Measurements from ENCODE around the gene CYP17A1.
"Not testable (repeated sequence)": the region's sequence is repeated elsewhere in the genome, so short reads cannot be mapped to it uniquely, and the experiment has no call there.

CYP17A1 gene

DNA sequence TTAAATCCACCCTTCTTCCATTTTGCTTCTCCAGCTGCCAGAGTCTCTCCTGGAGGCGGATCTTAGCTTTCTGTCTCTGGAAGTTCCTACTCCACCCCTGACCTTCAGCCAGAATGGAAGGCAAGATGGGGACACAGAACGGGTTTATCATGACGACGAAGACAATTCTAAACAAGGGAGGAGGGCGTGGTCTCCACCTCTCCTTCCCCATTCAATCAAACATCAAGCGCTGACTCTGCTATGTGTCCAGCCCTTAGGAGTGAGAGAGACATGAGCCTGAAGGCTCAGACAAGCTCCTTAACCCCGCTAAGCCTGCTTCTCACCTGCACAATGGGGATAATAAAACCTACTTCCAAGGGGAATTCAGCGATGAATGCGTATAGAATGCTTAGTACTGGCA, 3.1 kb downstream of the CYP17A1 start:
- no peak for ATAC-seq

- no peak for ATAC-seq
Observed at GRCh38 chr10:102832987-102833386, 4.2 kb downstream of the CYP17A1 start.

GRCh38 chr10:102832248-102832647, 5.0 kb downstream of the CYP17A1 start:
- no peak for ATAC-seq

- ATAC-seq: no peak
Observed at GRCh38 chr10:102831322-102832071, 5.7 kb downstream of the CYP17A1 start.

DNA sequence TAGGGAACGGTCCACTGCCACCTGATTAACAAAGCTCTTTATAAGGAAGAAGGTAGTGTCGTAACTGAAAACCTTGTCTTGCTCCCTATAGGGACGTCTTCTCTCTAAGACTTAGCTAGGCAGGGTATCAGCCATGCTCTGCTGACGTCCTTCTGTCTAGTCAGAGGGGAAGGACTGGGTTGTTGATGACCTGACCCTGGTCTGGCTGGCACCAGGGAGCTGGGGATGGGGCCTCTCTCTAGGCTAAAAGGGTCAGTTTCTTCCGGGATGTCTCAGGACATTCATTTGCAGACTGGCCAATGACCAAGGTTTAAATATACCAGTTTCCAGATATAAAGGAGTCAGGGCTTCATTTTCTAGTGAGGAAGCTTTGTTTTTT, 9.6 kb downstream of the CYP17A1 start:
- no peak for ATAC-seq

DNA sequence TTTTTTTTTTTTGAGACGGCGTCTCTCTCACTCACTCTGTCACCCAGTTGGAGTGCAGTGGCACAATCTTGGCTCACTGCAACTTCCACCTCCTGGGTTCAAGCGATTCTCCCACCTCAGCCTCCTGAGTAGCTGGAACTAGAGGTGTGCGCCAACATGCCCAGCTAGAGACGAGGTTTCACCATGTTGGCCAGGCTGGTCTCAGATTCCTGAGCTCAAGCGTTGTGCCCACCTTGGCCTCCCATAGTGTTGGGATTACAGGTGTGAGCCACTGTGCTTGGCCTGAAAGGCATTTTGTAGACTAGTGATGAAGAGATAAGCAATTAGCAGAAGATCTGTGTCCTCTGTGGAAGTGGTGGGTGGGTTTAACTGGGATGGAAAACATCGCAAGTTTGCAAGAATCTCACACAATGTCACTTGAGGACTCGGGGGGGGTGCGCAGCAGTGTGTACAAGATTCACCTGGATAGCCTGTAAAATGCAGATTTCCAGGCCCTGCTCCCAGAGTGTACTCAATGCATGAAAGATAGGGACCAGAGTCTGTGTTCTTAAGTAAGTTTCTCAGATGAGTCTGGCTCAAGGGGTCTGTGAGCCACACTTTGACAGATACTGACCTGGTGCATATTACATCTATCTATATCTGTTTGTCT, 10.9 kb downstream of the CYP17A1 start:
- no peak for ATAC-seq

- no peak for ATAC-seq
Observed at GRCh38 chr10:102824664-102825063, 12.5 kb downstream of the CYP17A1 start.

GRCh38 chr10:102822222-102822621, 15.0 kb downstream of the CYP17A1 start:
- no peak for ATAC-seq

DNA sequence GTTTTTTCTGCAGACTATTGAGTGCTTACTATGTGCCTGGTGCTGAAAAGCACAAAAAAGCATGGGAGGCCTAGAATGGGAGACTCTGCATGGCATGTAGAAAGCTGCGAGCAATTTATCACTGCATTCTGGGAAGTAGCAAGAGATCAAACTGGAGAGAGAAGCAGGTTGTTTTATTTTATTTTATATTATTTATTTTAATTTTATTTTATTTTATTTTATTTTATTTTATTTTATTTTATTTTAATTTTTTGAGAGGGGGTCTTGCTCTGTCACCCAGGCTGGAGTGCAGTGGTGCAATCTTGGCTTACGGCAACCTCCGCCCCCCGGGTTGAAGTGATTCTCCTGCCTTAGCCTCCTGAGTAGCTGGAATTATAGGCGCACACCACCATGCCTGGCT, 17.2 kb downstream of the CYP17A1 start:
- not testable (repeated sequence) for ATAC-seq

DNA sequence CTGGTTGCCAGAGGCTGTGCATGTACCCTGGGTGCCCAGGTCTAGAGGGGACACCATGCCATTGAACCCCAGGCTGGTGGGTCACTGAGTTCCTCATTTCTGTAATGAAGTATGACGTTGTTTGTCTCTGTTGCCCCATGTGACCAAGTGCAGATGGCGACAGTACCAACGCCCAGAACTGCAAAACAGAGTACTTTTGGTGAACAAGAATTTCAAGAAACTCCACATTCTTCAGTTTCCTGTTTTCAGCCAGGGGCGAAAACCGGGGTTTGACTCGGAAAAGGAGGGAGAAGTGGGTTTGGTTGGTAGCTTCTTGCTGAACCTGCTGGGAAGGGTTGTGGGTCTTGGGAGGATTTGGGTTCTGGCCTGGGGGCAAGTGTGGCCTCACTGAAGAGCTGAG, 18.2 kb downstream of the CYP17A1 start:
- no peak for ATAC-seq

DNA sequence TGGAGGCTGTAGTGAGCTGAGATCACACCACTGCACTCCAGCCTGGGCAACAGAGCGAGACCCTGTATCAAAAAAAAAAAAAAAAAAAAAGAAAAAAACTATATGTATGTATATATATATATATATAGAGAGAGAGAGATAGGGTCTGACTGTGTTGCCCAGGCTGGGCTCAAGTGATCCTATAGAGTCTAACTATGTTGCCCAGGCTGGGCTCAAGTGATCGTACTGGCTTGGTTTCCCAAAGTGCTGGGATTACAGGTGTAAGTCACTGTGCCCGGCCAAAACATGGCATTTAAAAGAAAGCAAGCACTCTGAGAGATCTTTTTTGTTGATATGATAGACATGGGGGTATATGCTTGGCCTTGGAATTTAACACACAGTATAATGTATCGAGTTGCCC, 20.0 kb downstream of the CYP17A1 start:
- no peak for ATAC-seq

- no peak for ATAC-seq
Observed at GRCh38 chr10:102815790-102816549, 21.2 kb downstream of the CYP17A1 start.

- ATAC-seq: no peak
Observed at GRCh38 chr10:102814873-102815661, 22.1 kb downstream of the CYP17A1 start.

GRCh38 chr10:102814453-102814871, 22.8 kb downstream of the CYP17A1 start:
- no peak for ATAC-seq

- no peak for ATAC-seq
Observed at GRCh38 chr10:102813734-102814452, 23.3 kb downstream of the CYP17A1 start.

- no peak for ATAC-seq
Observed at GRCh38 chr10:102813017-102813541, 24.1 kb downstream of the CYP17A1 start.

- no peak for ATAC-seq
Observed at GRCh38 chr10:102812231-102812876, 24.9 kb downstream of the CYP17A1 start.

- no peak for ATAC-seq
Observed at GRCh38 chr10:102811346-102811745, 25.9 kb downstream of the CYP17A1 start.

DNA sequence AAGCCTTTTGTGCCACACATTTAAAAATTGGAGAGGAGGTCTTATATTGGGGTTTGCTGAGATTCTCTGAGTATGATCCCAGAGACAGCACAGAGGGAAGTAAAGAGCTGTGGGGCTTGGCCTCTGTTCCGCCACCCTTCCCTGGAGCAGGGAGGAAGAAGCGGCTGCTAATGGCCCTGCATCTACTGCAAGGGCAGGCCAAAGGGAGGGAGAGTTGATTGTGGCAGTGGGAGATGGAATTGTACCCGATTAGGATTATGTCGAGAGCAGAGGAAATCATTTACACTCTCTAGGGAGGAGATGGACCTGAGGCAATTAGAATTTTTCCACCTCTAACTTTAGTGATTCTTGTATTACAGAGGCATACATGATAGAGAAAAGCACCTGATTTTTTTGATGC, 28.8 kb downstream of the CYP17A1 start:
- no peak for ATAC-seq

DNA sequence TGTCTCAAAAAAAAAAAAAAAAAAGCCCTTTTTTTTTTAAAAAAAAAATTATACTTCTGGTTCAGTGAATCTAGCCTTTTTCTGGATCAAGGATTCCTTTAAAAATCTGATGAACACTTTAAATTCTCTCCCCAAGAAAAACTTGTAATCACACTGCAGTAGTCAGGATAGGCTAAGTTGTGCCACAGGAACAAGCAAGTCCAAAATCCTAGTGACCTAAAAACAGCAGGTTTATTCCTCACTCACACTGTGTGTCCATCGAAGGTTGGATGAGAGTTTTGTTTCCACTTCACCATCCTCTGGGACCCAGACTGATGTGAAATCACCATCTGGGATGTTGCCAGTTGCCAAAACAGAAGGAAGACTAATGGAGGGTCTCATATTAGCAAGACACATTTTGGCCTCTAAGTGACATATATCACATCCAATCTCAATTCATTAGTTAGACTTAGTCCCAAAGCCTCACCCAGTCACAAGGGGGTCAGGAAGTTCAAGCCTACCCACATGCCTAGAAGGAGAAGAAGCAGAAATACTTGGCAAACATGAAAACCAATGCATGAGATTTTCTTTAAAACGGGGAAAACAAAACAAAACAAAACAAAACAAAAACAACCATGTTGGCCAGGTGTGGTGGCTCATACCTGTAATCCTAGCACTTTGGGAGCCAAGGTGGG, 32.7 kb downstream of the CYP17A1 start:
- ATAC-seq: no peak

Data from activated CD4-positive, CD25-positive, alpha-beta regulatory T cell treated with anti-CD3 and anti-CD28 coated beads, Interleukin-2, amount 50 U/mL, for 24 hours (primary cell).